ENCODE results near the gene LGR4.

The LGR4 gene

GRCh38 chr11:27375370-27375769 lies 97.2 kb downstream of the LGR4 start:
- no peak for DNase-seq (ENCODE audit: low read depth)

- no peak for DNase-seq (ENCODE audit: low read depth)
These were observed 98.6 kb downstream of the LGR4 start for GRCh38 chr11:27373856-27374602.

- no peak for DNase-seq (ENCODE audit: low read depth)
These were observed 99.2 kb downstream of the LGR4 start for GRCh38 chr11:27373392-27373791.

GRCh38 chr11:27372164-27372563 lies 100.4 kb downstream of the LGR4 start:
- DNase-seq (ENCODE audit: low read depth) = no peak

- DNase-seq (ENCODE audit: low read depth) = no peak
These were observed 101.1 kb downstream of the LGR4 start for GRCh38 chr11:27371489-27371888.

- no peak for DNase-seq (ENCODE audit: low read depth)
These were observed 102.2 kb downstream of the LGR4 start for GRCh38 chr11:27370374-27370773.

GRCh38 chr11:27367881-27368280 lies 104.7 kb downstream of the LGR4 start:
- DNase-seq (ENCODE audit: low read depth) = no peak

- no peak for DNase-seq (ENCODE audit: low read depth)
These were observed 108.9 kb downstream of the LGR4 start for GRCh38 chr11:27363576-27364117.

- DNase-seq (ENCODE audit: low read depth) = peak; percentile 79
These were observed 109.6 kb downstream of the LGR4 start, which contains the start of gene CCDC34 for GRCh38 chr11:27362749-27363575. Gene CCDC34 (minus strand): TSS chr11:27363215. CDS start chr11:27363194, 21 bp downstream.

GRCh38 chr11:27361649-27362431 lies 110.8 kb downstream of the LGR4 start:
- DNase-seq (ENCODE audit: low read depth) = no peak

GRCh38 chr11:27358296-27358695 lies 114.3 kb downstream of the LGR4 start:
- DNase-seq (ENCODE audit: low read depth) = no peak

GRCh38 chr11:27357250-27357649 lies 115.3 kb downstream of the LGR4 start:
- no peak for DNase-seq (ENCODE audit: low read depth)

- DNase-seq (ENCODE audit: low read depth) = no peak
These were observed 115.9 kb downstream of the LGR4 start for GRCh38 chr11:27356624-27357222.

GRCh38 chr11:27355575-27356104 lies 117.0 kb downstream of the LGR4 start:
- no peak for DNase-seq (ENCODE audit: low read depth)

GRCh38 chr11:27354359-27354965 lies 118.1 kb downstream of the LGR4 start:
- DNase-seq (ENCODE audit: low read depth) = no peak

GRCh38 chr11:27353593-27354358 lies 118.8 kb downstream of the LGR4 start:
- DNase-seq (ENCODE audit: low read depth) = no peak

- DNase-seq (ENCODE audit: low read depth) = no peak
These were observed 119.8 kb downstream of the LGR4 start for GRCh38 chr11:27352781-27353180.

- no peak for DNase-seq (ENCODE audit: low read depth)
These were observed 122.1 kb downstream of the LGR4 start for GRCh38 chr11:27350511-27350910.

GRCh38 chr11:27349919-27350318 lies 122.7 kb downstream of the LGR4 start:
- DNase-seq (ENCODE audit: low read depth) = no peak

GRCh38 chr11:27348340-27348873 lies 124.2 kb downstream of the LGR4 start:
- DNase-seq (ENCODE audit: low read depth) = no peak

All from activated T-helper 9 cell treated with anti-CD3 and anti-CD28 coated beads, Interleukin-2, amount 50 U/mL, for 16 hours (primary cell).